Renal pelvis (tissue), 12 donors: ENCODE results near the gene PRR23E. TPM values are rescaled to one million over a fixed set of nuclear protein-coding genes. Genes with fewer than 3 reads are reported as not detected.

Experiments
- DNase-seq: peaks from one replicate; pipeline ENCODE4 v3.0.0-alpha.2; 2013
- long read RNA-seq, 16 experiments: transcript quantifications; one replicate each; lab custom pipeline, GENCODE V29; 2026
- polyA plus RNA-seq, 3 donors: library from polyadenylated mRNA; unstranded; fragments of 120-200 nt; gene quantifications; one replicate each; pipeline ENCODE4 v1.2.1, GENCODE V29; 2013; ENCODE audit not compliant: insufficient read length in 3 of 3

PRR23E gene, protein sequence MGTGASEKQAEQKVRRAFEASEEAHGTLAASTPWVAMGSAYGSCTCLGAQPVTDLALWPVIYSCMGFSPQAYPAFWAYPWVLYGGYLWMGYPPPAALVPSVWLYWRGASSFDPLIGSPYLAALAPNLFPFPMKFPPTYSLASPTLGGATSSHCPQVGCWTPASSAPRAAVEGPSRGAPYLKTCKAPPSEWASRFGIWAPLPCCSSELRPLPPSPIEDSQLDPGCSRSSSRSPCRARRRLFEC
- polyA plus RNA-seq, result not detected
- long read RNA-seq, donor 1, result 0 reads
- long read RNA-seq, donor 2, result 0 reads
- long read RNA-seq, donor 3, result 0 reads
- long read RNA-seq, donor 4, result 0 reads
- long read RNA-seq, donor 5, result 0 reads
- long read RNA-seq, donor 6, result 0 reads
- long read RNA-seq, donor 7, result 0 reads
- long read RNA-seq, donor 8, result 0 reads
- long read RNA-seq, donor 9, result 0 reads
- long read RNA-seq, donor 10, result 0 reads
- long read RNA-seq, donor 11, result 0 reads
- long read RNA-seq, donor 12, result 0 reads
- long read RNA-seq, donor 13, result 0 reads
- long read RNA-seq, donor 14, result 0 reads
- long read RNA-seq, donor 15, result 0 reads
- long read RNA-seq, donor 16, result 0 reads

DNA sequence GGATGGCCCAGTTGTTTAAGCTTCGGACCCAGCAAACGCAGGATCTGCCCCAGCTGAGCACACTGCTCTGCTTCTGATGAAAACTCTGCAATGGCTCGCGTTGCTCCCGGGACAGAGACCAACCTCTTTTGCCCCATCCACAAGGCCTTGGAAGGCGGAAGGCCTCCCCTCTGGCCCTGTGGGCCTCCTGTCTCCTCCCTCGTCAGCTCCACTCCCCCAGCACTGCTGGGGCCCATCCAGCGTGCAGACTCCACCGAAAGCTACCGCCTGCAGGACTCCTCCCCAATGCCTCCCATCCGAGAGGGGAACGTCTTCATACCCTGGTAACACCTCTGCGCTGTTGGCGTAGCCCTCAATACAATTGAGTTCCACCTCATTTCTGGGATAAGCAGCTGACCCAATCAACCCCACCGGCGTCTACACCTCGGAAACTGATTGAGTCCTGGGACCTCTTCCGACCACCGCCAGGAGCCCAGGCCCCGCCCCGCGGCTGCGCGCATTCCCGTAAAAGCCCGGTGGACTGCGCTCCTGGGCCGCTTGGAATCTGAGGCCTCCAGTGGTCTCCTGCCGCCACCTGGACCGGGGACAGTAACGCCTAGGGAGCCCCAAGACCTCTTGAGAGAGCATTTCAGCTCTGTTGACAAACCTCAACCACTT is at the start of gene PRR23E:
TSS of gene PRR23E (plus strand) at position 556 of the 657 bp plus-strand sequence. CDS start 3,555 bp downstream, outside the sequence.
- no peak for DNase-seq

DNA sequence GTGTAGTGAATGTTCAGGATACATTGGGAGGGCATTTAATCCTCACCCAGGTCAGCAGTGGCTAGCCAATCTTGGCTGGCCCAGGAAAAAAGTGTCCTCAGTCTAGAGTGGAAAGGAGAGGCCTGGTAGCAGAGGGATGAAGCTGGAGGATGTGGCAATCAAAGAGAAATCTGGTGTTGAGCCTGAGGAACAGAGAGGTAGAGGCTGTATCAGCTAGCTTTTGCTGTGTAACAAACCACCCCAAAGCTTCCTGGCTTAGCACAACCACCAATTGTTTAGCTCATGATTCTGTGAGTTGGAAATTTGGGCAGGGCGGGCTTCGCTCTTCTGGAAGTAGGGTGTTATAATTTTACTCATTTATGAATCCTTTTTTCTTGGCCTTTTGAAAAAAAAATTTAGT is 49.8 kb upstream of the PRR23E start:
- no peak for DNase-seq

DNA sequence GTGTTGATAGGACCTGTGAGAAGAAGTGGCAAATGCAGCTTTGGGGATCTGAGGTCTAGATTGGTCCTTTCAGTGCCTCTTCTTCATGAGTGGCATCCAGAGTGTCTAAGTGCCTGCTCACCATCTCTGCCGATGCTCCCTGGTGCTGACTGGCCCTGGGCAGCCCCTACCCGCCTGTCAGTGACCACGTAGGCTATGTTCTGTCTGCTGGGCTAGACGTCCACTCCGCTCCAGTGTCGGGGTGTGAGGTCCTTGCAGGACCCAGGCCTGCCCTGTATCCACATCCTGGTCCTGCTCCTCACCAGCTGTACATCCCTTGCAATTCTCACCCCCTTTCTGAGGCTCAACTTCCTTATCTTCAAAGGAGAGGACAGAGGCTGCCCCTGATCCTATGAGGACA is 48.3 kb upstream of the PRR23E start:
- no peak for DNase-seq

DNA sequence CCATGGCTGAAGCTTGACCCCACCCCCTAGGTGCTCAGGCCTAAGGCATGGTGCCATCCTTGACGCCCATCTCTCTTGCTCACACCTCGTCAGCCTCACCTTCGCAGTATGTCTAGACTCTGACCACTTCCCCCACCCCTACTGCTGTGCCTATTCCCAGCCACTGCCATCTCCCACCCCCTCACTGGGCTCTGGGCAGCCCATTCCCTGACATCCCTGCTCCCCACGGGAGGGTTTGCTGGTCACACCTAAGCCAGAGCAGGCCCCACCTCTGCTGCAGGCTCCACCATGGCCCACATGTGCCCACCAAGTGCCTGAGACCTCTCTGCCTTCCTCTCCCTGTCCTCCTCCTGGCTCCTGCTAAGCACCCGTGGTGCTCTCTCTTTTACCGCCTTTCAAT is 47.7 kb upstream of the PRR23E start:
- DNase-seq, result no peak

DNA sequence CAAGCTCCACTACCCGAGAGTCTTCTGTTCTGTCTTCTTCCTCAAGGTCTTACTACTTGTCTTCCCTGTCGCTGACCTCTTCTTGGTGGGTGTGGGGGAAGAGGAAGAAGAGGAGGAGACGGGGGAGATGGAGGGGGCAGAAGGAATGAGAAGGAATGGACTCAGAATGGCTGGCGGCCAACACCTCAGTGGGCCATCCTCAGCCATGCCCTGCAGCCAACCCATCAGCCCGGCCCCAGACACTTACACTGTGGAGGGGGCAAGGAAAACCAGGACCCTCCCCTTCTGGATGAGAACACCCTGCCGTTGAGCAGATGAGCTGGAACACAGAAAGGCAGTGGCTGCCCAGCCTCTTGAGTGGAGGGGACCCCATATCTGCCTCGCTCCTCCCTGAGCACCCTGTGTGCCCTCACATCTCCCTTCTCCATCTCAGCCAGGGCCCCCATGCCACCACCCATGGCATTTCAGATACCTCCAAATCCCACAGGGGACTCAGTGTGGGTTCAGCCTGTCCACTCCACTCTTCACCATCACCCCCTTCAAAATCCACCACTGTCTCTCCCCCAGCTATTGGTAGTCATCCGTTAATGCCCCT is 45.5 kb upstream of the PRR23E start:
- no peak for DNase-seq

DNA sequence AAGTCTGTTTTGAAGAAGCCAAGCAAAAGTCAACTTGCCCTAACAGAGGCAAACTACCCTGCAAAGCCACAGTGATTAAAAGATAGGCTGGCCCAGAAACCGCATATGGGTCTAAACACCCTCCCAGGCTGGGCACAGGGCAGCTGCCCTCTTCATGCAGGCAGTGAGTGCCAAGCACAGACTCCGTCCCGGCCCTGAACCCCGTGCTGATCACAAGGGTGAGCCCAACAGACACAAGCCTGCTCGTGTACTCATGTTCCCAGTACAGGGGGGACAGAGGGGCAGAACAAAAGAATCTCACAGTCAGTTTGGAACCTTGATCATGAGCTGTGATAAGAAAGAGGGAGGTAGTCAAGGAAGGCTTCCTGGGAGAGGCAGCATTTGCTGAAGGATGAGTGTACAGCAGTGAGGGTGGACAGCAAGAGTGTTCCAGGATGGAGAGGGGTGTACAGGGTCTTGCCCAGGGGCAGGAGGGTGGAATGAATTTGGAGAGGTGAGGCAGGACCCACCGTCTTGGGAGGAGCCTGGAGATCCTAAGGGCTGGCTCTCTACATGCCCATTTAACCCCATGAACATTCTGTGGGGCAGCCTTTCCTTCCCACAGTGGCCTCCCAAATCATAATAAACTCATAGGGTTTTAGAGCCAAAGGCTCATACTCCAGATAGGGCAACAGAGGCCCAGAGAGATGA is 43.2 kb upstream of the PRR23E start:
- no peak for DNase-seq

DNA sequence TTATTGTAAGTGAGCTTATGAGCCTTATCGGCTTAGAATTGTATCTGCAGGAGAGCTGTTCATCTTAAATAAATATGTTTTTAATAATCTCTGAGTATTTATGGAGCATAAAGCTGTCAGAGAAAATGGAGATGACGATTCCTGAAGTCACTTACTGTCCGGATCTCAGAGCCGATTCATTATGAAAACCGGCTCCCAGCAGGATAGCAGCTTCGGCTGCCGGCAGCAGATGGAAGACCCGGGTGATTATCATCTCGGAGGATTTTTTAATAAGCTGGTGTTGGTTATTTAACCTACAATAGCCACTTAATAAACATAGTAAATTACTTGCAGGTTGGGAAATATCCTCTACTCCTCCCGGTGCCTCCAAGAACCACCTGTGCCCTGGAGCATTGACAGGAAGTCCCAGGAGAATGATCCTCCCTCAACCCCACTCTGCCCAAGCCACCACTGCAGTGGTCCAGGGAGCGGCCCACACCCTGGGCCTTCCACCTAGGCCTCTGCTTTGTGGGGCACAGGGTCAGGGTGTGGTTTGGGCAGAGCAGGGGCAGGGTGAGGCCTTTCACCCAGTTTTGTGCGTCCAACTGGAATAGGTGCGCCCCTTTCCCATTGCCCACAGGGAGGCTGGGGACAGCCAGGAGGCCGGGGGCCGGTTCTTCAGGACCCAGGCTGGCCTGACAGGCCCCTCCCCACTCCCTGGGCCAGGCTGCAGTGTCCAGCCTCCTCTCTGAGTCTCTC is 42.2 kb upstream of the PRR23E start:
- no peak for DNase-seq

DNA sequence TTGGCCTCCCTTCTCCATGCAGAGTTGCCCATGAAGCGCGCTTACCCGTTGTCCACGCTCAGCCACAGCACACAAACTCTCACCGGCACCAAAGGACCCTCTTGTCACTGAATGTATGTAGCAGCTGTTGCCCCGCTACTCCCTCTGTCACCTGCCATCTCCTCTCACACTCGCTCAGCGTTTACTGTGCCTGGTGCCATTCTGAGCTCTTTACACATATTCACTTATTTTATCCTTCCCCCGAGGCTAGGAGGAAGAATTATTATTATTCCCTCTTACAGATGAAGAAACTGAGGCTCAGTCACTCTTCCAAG is 41.7 kb upstream of the PRR23E start:
- DNase-seq, result no peak

DNA sequence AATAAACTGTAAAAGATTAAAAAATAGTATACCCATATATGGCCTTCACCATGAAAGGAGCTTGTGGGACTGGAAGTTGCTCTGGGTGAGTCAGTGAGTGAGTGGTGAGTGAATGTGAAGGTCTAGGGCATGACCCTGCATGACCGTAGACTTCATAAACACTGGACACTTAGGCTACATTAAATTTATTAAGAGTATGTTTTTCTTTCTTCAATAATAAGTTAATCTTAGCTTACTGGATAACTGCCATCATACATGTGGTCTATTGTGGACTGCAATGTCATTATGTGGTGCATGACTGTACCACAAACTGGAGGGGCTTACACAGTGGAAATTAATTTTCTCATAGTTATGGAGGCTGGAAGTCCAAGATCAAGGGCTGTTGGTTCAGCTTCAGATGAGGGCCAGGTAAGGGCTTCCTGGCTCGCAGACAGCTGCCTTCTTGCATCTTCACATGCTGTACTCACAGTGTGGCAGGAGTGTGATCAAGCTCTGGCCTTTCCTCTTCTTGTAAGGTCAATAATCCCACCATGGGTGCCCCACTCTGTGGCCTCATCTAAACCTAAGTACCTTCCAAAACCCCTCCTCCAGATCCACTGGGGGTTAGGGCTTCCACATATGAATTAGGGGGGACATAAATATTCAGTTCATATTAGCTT is 40.8 kb upstream of the PRR23E start:
- no peak for DNase-seq

DNA sequence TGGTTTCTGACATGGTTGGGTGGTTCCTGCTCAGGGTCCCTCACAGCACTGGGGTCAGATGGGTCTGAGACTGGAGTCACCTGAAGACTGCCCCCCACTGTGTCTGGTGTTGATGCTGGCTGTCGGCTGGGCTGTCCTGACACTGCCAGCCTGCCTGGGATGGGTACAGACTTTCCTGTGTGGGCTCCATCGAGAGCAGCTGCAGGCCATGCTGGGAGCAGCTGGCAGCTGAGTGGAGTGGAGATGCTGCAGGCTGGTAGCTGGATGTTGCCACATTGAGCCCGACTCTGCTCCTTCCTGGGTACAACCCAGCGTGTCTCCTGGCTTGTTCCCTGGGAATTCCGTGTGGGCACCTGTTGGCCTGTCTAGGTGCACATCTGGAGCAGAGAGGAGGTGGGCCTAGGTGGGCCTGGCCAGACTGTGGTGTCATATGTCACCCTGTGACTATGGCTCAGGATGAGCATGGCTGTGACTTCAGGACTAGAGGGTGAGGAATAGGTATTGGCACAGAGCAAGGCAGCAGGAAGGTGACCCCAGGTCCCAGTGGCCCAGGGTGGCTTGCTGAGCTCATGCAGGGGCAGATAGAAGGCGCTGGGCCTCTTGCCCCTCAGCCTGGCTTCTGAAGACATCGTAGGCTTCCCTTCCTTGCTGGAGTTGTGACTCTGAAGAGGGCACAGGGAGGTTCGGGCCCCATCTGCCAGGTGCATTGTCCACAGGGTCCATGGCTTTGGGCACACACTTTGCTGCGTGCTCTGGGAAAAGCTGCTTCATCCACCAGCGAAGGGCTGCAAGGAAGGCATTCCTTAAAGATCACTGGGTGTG is 40.0 kb upstream of the PRR23E start:
- no peak for DNase-seq

DNA sequence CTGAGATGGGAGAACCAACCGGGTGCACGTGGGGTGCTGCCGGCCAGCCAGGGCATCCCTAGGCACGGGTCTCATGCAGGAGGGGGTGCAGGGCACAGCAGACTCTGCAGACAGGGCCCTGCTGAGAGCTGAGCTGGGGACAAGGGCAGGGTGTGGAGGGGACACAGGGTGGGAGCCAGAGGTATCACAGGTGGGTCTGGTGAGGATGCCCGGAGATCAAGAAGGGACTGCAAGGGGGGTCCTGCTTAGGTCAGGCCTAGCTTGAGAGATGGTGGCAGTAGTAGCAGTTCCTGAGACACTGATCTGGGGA is 39.5 kb upstream of the PRR23E start:
- no peak for DNase-seq

DNA sequence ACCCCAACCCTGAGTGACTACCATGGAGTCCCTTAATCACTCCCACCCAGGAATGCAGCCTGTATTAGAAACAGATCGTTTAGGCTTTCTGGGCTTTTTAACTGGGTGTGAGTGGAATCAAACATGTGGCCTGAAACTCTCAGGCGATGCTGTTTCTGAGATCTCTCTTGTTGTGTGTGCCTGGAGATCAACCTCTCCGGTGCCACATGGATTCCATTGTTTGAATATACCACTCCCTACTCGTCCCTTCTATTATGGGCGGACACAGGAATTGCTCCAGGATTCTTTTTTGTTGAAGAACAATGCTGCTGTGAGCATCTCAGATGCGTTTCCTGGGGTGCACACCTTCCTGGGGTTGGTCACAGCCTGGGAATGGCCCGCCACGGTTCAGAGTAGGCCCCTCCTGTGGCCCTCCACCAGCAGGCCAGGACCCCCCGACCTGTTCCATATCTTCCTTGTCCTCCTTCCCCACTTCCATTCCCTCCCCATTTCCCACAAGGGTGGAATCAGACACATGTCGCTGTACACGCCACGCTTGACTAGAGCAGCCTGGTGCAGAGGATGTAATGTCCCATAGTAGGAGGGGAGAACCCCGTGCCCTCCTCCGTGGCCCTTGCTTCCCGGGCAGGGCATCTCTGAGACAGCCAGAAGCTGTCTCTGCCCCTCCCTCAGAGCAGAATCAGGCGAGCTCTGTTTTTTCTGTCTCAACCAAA is 36.4 kb upstream of the PRR23E start:
- no peak for DNase-seq

DNA sequence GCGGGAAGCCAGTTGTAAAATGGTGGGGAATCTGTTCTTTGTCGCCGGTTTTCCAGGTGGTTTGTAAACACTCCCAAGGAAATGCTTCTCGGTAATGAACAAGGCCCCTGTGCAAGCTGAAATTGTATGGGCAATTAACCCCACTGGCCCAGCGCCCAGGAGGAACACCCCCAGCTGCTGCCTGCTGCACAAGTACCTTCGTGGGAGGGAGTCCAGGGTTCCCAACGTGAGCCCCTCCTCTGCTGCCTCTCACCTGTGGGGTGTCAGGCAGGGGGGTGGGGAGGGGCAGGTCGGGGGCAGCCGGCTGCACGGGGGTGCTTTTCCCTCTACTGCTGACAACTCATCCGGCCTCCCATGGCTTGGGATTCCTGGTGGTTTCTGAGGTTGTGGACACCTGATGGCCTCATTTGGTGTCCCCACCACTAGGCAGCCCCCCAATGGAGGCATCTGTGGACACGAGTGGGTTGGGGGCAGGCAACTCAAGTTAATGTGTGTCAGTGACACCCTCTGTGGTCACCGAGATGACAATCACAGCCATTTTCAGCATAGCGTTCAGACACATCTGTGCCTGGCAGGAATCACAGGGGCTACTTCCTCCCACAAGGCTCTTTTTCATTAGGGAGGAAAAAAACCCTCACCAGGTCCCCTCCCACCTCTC is 35.6 kb upstream of the PRR23E start:
- DNase-seq, result peak; percentile 69

DNA sequence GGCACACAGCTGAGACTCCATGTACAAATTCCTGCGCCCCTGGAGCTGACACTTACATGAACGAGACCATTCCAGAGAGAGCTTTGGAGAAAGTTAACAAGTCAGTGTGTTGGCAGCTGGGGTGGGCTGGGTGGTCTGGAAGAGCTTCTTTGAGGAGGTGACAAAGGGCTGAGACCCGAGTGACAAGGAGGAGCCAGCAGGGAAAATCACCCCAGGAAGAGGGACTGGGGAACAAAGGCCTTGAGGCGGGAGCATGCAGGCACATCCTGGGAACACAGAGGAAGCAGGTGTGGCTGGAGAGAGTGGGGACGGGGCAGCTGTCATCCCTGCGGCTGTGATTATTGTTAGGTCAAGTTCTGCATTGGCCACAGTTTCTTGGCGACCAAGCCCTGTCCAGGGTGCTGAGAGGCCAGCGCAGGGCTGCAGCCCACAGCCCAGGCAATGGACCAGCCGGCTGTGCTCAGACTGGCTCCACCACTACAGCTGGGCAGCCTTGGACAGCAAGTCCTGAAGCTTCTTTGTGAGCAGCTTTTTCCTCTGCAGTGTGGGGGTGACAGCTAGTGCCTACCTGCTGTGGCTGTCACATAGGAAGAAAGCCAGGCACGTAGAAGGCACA is 34.2 kb upstream of the PRR23E start:
- peak; percentile 67 for DNase-seq

DNA sequence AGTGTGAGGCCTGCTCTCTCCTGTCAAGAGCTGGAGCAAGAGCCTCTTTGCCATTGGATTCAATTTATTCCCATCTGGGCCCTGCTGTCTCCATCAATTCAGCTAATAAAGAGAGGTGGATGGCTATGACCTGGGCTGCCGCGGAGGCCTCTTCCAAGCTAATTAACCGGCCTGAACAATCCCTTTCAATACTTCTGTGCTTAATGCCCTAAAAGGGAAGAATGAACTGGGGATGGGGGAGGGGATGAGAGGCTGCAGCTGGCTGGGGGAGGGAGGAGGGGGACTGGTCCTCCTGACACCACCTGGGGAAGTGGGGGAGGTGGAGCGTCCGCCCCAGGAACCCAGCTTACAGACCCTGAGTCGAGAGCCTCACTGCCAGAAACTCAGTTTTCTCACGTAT is 33.4 kb upstream of the PRR23E start:
- no peak for DNase-seq

DNA sequence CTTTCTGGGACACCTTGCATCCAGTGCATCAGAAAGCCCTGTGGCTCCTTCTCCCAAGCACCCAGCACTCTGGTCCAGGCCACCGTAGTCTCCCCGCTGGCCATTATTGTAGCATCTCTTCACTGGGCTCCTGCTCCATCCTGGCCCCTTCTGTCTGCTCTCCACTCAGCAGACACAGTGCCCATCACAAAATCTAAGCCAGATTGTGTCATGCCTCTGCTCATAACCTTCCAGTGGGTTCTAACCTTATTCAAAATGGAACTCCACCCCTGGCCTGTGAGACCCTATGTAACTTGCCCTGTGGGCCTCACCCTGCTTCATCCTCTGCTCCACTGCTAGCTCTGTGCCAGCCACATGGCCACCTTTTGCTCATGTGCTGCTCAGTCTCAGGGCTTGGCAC is 31.7 kb upstream of the PRR23E start:
- DNase-seq, result no peak

DNA sequence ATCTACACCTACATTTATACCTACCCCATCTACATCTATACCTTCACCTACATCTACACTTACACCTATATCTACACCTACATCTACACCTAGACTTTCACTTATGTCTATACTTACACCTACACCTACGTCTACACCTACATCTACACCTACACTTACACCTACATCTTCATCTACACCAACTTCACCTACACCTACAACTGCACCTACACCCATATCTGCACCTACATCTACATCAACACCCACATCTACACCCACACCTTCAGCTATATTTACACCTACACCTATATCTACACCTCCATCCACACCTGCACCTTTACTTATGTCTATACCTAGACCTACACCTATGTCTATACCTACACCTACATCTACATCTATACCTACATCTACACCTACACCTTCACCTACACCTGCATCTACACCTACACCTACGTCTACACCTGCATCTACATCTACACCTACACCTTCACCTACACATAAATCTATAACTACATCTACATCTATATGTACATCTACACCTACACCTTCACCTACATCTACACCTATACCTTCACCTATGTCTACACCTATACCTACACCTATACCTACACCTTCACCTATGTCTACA is 30.9 kb upstream of the PRR23E start:
- DNase-seq, result no peak

DNA sequence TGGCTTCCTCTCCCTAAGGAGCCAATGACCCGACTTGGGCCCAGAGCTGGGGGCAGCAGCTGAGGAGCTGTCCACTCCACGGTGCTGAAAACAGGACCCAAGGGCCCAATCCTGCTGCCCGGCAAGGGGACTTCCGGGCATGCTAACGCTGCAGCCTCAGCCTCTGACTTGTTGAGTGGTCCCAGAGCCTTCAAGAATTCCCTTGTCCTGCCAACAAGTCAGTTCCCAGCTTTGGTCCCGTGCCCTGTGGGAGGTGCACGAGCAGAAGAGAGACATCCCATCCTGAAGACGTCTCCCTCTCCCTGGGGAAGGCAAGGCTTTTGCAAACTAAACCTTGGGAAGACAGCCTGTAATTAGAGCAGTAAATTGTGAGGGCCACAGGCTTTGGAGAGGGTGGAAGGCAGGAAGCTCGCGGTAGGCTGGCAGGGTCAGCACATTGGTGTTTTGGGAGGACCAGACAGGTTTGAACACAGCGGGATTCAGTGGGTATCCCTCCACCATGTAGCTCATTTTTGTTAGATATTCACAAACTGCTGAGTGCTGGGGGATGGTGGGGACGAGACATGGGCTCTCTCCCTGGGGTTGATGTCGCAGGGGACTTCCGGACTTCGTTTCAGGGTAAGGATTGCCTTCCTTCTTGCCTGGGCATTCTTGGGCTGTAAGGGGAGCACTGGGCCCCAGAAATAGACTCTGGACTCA is 29.8 kb upstream of the PRR23E start:
- DNase-seq, result no peak
